Mesendoderm (in vitro differentiated cells): ENCODE results near the gene CENPP.

Experiments used
- DNase-seq: peaks from one replicate; pipeline ENCODE4 v3.0.0; 2013
- H2AK5ac ChIP-seq: 2 replicates; pipeline ENCODE4 v1.6.1; 2013; ENCODE audit warnings: low read length, inconsistent platforms
- H2BK120ac ChIP-seq: 2 replicates; pipeline ENCODE4 v1.6.1; 2013; ENCODE audit warnings: low read depth, mild to moderate bottlenecking, low read length, moderate library complexity, mixed read lengths
- H2BK15ac ChIP-seq: replicated peaks from 2 replicates; pipeline ENCODE4 v1.6.1; 2013; ENCODE audit warnings: low read depth, mild to moderate bottlenecking, moderate library complexity
- H2BK5ac ChIP-seq: 2 replicates; pipeline ENCODE4 v1.6.1; 2013; ENCODE audit warnings: low read length, inconsistent platforms
- H3K18ac ChIP-seq: 2 replicates; pipeline ENCODE4 v1.6.1; 2013; ENCODE audit warnings: mild to moderate bottlenecking, low read length, mixed read lengths
- H3K23ac ChIP-seq: one replicate; pipeline ENCODE4 v1.6.1; 2013; ENCODE audit warnings: low read length
- H3K27ac ChIP-seq: 2 replicates; pipeline ENCODE4 v1.5.1; 2013; ENCODE audit warnings: low read depth, mild to moderate bottlenecking, inconsistent platforms, low read length, moderate library complexity
- H3K27me3 ChIP-seq: 2 replicates; pipeline ENCODE4 v1.6.1; 2013; ENCODE audit warnings: low read length, control low read depth, mild to moderate bottlenecking, inconsistent platforms; ENCODE audit not compliant: insufficient read depth, poor library complexity
- H3K36me3 ChIP-seq: 2 replicates; pipeline ENCODE4 v1.6.1; 2013; ENCODE audit warnings: low read length, inconsistent platforms; ENCODE audit not compliant: control insufficient read depth, insufficient read depth
- H3K4ac ChIP-seq: one replicate; pipeline ENCODE4 v1.6.1; 2013; ENCODE audit warnings: low read depth, mild to moderate bottlenecking, low read length, moderate library complexity
- H3K4me1 ChIP-seq: 2 replicates; pipeline ENCODE4 v1.6.1; 2013; ENCODE audit warnings: low read depth, low read length, inconsistent platforms; ENCODE audit not compliant: control insufficient read depth
- H3K4me2 ChIP-seq: 2 replicates; pipeline ENCODE4 v1.6.1; 2013; ENCODE audit warnings: low read length
- H3K4me3 ChIP-seq: 2 replicates; pipeline ENCODE4 v1.5.1; 2013; ENCODE audit warnings: mild to moderate bottlenecking, low read length
- H3K56ac ChIP-seq: one replicate; pipeline ENCODE4 v1.6.1; 2013; ENCODE audit warnings: low read length
- H3K79me1 ChIP-seq: 2 replicates; pipeline ENCODE4 v1.6.1; 2013; ENCODE audit warnings: low read length, inconsistent platforms
- H3K79me2 ChIP-seq: 2 replicates; pipeline ENCODE4 v1.6.1; 2013; ENCODE audit warnings: mild to moderate bottlenecking, low read length; ENCODE audit not compliant: control insufficient read depth, insufficient read depth
- H3K9ac ChIP-seq: 2 replicates; pipeline ENCODE4 v1.6.1; 2013; ENCODE audit warnings: low read length, inconsistent platforms
- H4K5ac ChIP-seq: one replicate; pipeline ENCODE4 v1.6.1; 2013; ENCODE audit warnings: low read length
- H4K8ac ChIP-seq: one replicate; pipeline ENCODE4 v1.6.1; 2013; ENCODE audit warnings: low read depth, mild to moderate bottlenecking, control low read depth, low read length, moderate library complexity
- WGBS: extraction: QIAGEN DNeasy Blood & Tissue Kit; methylation state at CpG from one replicate; pipeline ENCODE4 v1.1.7; 2013; ENCODE audit warnings: low lambda C conversion rate, missing lambda C conversion rate; ENCODE audit not compliant: insufficient coverage; ENCODE audit errors: extremely low coverage; 5-methylcytosine and 5-hydroxymethylcytosine counted together

CENPP gene

DNA sequence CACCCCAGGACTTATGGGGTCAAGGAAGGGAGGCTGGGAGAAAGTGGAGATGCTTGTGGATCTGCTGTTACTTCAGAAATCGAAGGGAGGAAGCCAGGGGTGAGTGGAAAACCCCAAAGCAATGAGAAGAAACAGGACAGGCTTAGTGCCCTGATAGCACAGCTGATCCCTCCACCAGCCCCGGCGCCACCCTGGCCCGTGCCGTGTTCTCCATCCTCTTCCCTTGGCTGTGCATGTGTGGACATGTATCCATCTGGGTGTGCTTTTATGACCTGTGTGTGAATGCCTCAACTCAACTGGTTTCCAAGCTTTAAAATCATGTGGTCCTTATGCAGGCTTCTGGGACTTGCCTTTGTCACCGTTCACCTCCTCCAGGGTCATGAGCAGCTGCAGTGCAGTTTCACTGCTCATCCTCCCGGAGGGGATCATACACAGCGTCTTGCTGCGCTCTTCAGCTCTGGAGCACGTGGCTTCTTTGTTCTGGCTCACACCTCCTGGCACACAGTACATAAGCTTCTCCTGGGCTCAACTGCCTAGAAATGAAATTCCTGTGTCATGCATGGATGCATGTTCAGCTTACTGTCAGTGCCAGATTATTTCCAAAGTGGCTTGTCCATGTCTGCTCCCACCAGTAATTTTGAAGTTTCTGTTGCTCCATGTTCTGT lies 286.0 kb downstream of the CENPP start:
- Histone ChIP-seq H3K36me3 (no peaks in the 10 kb centered on the region), H3K9ac (no peak overlapping the region), H2BK15ac (no peak overlapping the region), H3K79me2 (no peaks in the 10 kb centered on the region), H3K4me2 (no peak overlapping the region), H4K5ac (no peak overlapping the region), H3K27me3 (no peaks in the 10 kb centered on the region), H3K23ac (no peak overlapping the region), H3K27ac (no peak overlapping the region), H3K4ac (no peak overlapping the region), H3K4me1 (no peaks in the 10 kb centered on the region), H3K4me3 (no peak overlapping the region), H3K18ac (no peak overlapping the region), H3K79me1 (no peaks in the 10 kb centered on the region), H2AK5ac (no peak overlapping the region), H3K56ac (no peak overlapping the region), H4K8ac (no peak overlapping the region), H2BK120ac (no peak overlapping the region), H2BK5ac (no peak overlapping the region)
- no CpG with 5 or more reads among the region's 10 CpGs for WGBS
- no peak for DNase-seq

DNA sequence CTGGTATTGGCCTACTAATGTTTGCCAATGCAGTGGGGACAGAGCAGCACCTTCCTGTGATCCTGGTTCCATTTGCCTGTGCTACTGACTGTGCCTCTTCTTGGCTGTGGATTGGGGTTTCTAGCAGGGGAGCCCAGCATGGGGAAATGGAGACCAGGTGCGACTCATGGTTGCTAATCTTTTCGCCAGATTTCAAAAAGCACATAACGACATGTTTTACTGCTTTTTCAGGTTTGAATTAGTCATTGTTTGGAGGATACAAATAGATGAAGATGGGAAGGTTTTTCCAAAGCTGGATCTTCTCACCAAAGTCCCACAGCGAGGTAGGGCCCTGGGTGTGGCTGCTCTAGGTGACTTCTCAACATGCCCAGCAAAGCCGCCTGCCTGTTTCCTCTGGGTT lies 286.5 kb downstream of the CENPP start:
- no peak for DNase-seq
- H3K56ac ChIP-seq, result no peak overlapping the region
- H3K27me3 ChIP-seq, result no peaks in the 10 kb centered on the region
- H3K36me3 ChIP-seq, result no peaks in the 10 kb centered on the region
- no peak overlapping the region for H4K5ac ChIP-seq
- no peak overlapping the region for H2AK5ac ChIP-seq
- H3K79me2 ChIP-seq, result no peaks in the 10 kb centered on the region
- no peaks in the 10 kb centered on the region for H3K4me1 ChIP-seq
- H3K27ac ChIP-seq, result no peak overlapping the region
- no peak overlapping the region for H3K4me2 ChIP-seq
- no peaks in the 10 kb centered on the region for H3K79me1 ChIP-seq
- no peak overlapping the region for H3K4me3 ChIP-seq
- no peak overlapping the region for H4K8ac ChIP-seq
- H3K9ac ChIP-seq, result no peak overlapping the region
- no peak overlapping the region for H2BK5ac ChIP-seq
- no CpG with 5 or more reads among the region's 5 CpGs for WGBS
- H3K18ac ChIP-seq, result no peak overlapping the region
- no peak overlapping the region for H2BK15ac ChIP-seq
- H2BK120ac ChIP-seq, result no peak overlapping the region
- H3K4ac ChIP-seq, result no peak overlapping the region
- no peak overlapping the region for H3K23ac ChIP-seq

- Histone ChIP-seq H3K9ac (no peak overlapping the region), H2BK5ac (no peak overlapping the region), H3K36me3 (no peaks in the 10 kb centered on the region), H2AK5ac (no peak overlapping the region), H3K79me2 (no peaks in the 10 kb centered on the region), H3K27me3 (no peaks in the 10 kb centered on the region), H3K23ac (no peak overlapping the region), H3K4me3 (no peak overlapping the region), H3K4me1 (no peaks in the 10 kb centered on the region), H3K27ac (no peak overlapping the region), H4K5ac (no peak overlapping the region), H3K4ac (no peak overlapping the region), H4K8ac (no peak overlapping the region), H2BK120ac (no peak overlapping the region), H3K56ac (no peak overlapping the region), H3K18ac (no peak overlapping the region), H3K4me2 (no peak overlapping the region), H3K79me1 (no peaks in the 10 kb centered on the region), H2BK15ac (no peak overlapping the region)
- DNase-seq, result no peak
- WGBS, result no CpG with 5 or more reads among the region's 11 CpGs
Observed at GRCh38 chr9:92612816-92613215, 287.1 kb downstream of the CENPP start.

- H3K4ac ChIP-seq, result no peak overlapping the region
- H3K4me2 ChIP-seq, result no peak overlapping the region
- no peak overlapping the region for H3K56ac ChIP-seq
- H4K8ac ChIP-seq, result no peak overlapping the region
- no peaks in the 10 kb centered on the region for H3K4me1 ChIP-seq
- no peak overlapping the region for H3K9ac ChIP-seq
- H2BK15ac ChIP-seq, result no peak overlapping the region
- H4K5ac ChIP-seq, result no peak overlapping the region
- H3K79me2 ChIP-seq, result no peaks in the 10 kb centered on the region
- no peaks in the 10 kb centered on the region for H3K27me3 ChIP-seq
- no peak for DNase-seq
- H2AK5ac ChIP-seq, result no peak overlapping the region
- H3K79me1 ChIP-seq, result no peaks in the 10 kb centered on the region
- H3K23ac ChIP-seq, result no peak overlapping the region
- no peak overlapping the region for H3K27ac ChIP-seq
- no peak overlapping the region for H2BK5ac ChIP-seq
- H3K18ac ChIP-seq, result no peak overlapping the region
- H2BK120ac ChIP-seq, result no peak overlapping the region
- no peaks in the 10 kb centered on the region for H3K36me3 ChIP-seq
- WGBS, result no CpG with 5 or more reads among the region's 23 CpGs
- no peak overlapping the region for H3K4me3 ChIP-seq
Observed at GRCh38 chr9:92613268-92614122, 287.7 kb downstream of the CENPP start.

- H4K8ac ChIP-seq, result no peak overlapping the region
Observed at GRCh38 chr9:92614123-92614510, 288.4 kb downstream of the CENPP start.

More at GRCh38 chr9:92614123-92614510, 288.4 kb downstream of the CENPP start:
- H3K79me1 ChIP-seq, result no peaks in the 10 kb centered on the region
- no peak overlapping the region for H3K56ac ChIP-seq
- no peaks in the 10 kb centered on the region for H3K36me3 ChIP-seq
- H2BK5ac ChIP-seq, result no peak overlapping the region
- H3K4ac ChIP-seq, result no peak overlapping the region
- H3K4me3 ChIP-seq, result no peak overlapping the region
- no peak overlapping the region for H2BK15ac ChIP-seq
- no peak for DNase-seq
- H3K4me1 ChIP-seq, result no peaks in the 10 kb centered on the region
- no peaks in the 10 kb centered on the region for H3K79me2 ChIP-seq
- H2BK120ac ChIP-seq, result no peak overlapping the region
- no peak overlapping the region for H3K18ac ChIP-seq
- no peak overlapping the region for H4K5ac ChIP-seq
- WGBS, result no CpG with 5 or more reads among the region's 9 CpGs
- no peak overlapping the region for H2AK5ac ChIP-seq
- no peak overlapping the region for H3K4me2 ChIP-seq
- H3K27ac ChIP-seq, result no peak overlapping the region
- H3K27me3 ChIP-seq, result no peaks in the 10 kb centered on the region
- H3K9ac ChIP-seq, result no peak overlapping the region
- H3K23ac ChIP-seq, result no peak overlapping the region
